HG02623 (cell line): Measurements from ENCODE around the gene KRTAP10-11.
"Not testable (repeated sequence)": the region's sequence is repeated elsewhere in the genome, so short reads cannot be mapped to it uniquely, and the experiment has no call there.

Experiments
- ATAC-seq: cut with Tn5 transposase; IDR thresholded peaks from one replicate; pipeline ENCODE4 v1.9.1; 2021; ENCODE audit warnings: moderate library complexity; ENCODE audit not compliant: unreplicated experiment

KRTAP10-11 gene

DNA sequence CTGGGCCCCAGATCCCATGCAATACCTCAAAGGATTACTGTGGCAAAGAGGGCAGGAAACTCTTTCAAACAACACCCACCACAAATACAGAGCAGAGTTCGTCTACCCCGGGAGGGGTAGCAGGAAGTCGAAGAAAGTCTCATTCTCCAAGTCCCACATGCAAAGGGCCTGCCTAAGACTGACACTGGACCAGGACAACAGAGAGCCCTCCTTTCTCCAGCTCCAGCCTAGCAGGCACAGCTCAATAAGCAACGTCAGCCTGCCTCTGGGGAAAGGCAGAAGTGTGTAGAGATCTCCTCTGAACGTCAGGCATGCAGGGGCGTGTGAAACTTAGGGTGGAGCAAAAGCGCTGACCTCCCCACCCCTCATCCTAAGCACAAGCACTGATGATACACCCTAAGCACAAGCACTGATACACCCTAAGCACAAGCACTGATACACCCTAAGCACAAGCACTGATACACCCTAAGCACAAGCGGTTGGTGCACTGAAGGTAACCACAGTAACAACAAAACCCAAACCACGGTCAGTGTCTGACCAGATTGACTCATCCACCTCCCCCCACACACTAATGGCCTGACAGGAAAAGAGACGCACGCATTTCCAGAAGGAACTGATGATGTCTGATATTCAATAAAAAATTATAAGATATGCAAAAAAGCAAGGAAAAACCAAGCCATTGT is 12.8 kb downstream of the KRTAP10-11 start:
- no peak for ATAC-seq

DNA sequence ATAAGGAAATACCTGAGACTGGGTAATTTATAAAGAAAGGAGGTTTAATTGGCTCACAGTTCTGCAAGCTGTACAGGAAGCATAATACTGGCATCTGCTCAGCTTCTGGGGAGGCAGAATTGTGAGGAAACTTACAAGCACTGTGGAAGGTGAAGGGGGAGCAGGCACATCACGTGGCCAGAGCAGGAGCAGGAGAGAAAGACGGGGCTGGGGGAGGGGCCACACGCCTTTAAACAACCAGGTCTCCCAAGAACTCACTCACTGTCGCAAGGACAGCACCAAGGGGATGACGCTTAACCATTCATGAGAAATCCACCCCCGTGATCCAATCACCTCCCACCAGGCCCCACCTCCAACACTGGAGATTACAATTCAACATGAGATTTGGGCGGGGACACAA is 15.4 kb downstream of the KRTAP10-11 start:
- ATAC-seq, result not testable (repeated sequence)

DNA sequence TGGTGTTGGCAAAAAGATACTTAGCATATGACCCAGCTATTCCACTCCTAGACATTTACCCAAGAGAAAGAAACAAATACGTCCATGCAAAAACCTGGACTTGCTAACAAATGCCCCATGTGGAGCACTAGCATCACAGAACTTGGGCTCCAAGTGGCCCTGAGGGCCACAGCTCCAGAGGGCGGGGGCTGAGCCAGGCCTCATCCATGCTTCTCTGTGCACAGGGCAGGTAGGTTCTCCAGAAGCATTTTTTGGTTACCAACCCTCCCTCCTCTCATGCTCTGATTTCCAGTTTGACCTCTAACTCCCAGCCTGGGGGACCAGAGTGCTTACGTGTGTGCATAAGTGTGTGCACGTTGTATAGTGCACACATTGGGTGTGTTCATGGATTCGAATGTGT is 18.5 kb downstream of the KRTAP10-11 start:
- ATAC-seq, result no peak

DNA sequence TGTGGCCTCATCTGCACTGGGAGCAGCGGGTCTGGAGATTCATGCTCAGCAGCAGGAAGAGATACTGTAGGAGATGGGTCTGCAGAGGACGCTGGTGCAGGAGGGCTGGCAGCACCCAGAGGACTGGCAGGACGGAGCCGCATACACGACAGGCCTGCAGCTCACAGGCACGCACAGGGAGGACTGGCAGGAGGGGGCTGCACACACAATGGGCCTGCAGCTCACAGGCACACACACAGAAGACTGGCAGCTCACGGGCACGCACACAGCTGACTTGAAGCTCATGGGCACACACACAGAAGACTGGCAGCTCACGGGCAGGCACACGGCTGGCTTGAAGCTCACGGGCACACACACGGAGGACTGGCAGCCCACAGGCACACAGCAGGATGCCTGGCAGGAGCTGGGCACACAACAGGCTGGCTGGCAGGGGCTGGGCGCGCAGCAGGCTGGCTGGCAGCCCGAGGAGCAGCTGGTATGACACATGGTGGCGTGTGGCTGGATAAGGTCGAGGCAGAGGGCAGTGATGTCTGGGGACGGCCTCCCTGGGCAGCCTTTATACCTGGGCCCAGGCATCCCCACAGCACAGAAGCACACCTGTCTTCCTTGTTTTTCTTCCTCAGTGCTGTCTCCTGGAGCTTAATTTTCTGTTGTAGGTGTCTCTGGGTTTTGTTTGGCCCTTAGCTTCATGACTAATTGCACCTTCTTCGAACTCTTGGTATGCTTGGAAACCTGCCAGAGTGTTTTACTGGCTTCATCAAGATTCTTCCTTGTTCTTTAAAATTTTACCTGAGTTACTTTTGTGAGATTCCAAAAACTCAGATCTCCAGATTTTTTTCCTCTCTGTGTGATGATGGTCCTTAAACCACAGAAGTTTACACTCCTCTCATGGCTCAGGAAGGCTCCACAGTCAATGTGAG is 20.4 kb downstream of the KRTAP10-11 start, which contains the start of gene KRTAP12-2:
Gene KRTAP12-2, minus strand, starts transcription at position 527 of the 920 bp plus-strand sequence. Its CDS starts 41 bp downstream, at position 486.
- no peak for ATAC-seq

DNA sequence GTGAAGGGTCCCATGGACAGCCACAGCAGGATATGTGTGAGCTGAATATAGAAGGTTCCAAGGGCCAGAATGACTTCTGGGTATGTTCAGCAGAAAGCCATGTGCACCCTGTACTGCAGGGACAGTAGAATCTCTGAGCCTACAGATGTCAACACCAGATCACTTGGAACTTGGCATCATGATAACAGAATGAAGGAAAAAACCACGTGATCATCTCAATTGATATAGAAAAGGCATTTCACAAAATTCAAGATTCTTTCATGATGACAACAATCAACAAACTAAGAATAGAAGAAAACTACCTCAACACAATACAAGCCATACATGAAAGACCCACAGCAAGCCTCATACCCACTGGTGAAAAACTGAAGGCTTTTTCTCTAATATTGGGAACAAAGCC is 21.4 kb downstream of the KRTAP10-11 start:
- ATAC-seq, result no peak

DNA sequence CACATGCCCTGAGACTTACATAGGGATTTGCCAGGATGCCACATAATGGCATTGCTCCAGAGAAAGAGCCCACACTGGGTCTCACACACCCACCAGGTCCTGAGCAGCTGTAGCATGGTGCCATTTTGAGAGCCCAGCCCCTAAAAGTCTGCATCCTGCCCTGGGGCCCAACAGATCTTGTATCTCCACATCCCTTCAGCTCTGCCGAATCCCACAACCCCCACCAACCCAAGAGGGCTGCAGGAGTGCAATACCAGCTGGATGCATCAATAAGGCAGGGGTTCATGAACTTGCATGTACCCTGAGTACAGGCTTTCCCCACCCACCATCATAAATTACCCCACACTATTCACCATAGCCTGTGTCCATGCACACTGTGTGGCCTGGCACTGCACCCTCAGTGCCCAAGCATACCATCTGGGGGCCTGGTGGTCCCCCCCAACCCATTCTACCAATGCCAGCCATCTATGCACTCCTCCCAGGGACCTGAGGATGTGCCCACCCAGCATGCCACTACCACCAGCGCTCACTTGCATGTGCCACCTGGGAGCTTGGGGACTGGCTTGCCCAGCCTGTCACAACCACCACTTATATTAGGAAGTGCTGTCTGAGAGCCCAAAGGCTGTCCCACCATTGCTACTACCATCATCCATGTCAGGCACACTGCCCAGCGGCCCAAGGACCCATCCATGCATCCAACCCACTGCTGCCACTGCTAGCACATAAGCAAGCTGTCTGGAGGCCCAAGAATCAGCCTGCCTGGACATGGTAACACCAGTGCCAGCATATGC is 24.6 kb downstream of the KRTAP10-11 start:
- no peak for ATAC-seq

DNA sequence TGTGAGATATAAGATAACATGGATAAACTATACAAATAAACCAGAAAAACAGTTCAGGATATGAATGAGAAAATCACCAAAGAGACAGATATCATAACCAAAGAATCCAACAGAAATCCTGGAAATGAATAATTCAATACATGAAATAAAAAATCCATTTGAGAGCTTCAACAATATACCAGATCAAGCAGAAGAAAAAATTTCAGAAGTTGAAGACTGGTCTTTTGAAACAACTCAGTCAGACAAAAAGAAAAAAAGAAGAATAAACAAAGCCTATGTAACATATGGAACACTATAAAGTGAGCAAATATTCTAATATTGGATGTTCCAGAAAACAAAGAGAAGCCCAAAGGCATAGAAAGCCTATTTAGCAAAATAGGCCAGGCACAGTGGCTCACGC is 25.7 kb downstream of the KRTAP10-11 start:
- no peak for ATAC-seq

DNA sequence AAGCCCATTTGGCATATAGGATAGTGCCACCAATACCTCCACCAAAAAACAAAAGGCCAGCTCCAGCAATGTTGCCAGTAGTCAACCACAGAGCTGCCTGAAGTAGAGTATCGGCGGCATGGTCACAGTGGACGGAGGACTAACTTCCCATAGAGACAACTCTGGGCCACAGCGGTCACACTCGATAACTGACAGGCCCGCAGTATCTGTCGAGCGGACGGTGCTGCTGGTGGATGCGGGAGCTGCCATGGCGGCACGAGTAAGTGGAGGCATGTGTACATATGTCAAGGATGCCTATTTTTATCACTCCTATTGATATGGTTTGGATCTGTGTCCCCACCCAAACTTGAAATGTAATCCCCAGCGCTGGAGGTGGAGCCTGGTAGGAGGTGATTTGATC is 31.7 kb downstream of the KRTAP10-11 start:
- ATAC-seq, result no peak

DNA sequence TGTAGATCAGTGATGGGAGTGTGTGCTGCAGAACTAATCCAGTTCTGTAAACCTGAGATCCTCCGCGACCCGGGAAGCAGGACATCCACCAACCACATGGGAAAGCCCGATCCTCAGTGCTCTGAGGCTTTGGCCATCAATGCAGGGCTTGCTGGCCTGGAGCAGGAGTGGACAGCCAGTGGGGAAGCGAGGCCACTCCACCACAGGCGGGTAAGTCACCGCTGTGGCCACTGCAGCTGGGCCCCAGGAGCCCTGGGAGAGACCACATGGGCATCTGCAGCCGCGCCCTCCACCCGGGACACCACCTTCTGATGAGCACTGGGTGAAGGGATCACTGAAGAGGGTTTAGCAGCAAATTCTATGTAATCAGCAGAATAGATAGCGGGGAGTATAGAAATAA is 34.9 kb downstream of the KRTAP10-11 start:
- ATAC-seq, result no peak

DNA sequence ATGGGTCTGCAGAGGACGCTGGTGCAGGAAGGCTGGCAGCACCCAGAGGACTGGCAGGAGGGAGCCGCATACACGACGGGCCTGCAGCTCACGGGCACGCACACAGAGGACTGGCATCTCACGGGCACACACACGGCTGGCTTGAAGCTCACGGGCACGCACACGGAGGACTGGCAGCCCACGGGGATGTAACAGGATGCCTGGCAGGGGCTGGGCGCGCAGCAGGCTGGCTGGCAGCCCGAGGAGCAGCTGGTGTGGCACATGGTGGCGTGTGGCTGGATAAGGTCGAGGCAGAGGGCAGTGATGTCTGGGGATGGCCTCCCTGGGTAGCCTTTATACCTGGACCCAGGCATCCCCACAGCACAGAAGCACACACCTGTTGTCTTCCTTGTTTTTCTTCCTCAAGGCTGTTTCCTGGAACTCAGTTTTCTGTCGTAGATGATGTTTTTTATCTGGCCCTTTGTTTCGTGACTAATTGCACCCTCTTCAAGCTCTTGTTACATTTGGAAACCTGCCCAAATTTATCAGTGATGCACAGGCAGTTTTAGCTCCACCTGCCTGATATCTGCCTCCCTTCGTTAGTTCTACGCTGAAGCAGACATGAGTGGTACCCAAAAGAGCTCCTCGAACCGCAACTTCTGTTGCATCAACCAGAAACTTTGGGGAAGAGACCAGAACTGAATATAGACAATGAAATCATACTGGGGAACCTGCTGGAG is 35.8 kb downstream of the KRTAP10-11 start, which contains the start of gene KRTAP12-1:
Gene KRTAP12-1, minus strand, starts transcription at position 303 of the 719 bp plus-strand sequence. Its CDS starts 40 bp downstream, at position 263.
- ATAC-seq, result no peak

DNA sequence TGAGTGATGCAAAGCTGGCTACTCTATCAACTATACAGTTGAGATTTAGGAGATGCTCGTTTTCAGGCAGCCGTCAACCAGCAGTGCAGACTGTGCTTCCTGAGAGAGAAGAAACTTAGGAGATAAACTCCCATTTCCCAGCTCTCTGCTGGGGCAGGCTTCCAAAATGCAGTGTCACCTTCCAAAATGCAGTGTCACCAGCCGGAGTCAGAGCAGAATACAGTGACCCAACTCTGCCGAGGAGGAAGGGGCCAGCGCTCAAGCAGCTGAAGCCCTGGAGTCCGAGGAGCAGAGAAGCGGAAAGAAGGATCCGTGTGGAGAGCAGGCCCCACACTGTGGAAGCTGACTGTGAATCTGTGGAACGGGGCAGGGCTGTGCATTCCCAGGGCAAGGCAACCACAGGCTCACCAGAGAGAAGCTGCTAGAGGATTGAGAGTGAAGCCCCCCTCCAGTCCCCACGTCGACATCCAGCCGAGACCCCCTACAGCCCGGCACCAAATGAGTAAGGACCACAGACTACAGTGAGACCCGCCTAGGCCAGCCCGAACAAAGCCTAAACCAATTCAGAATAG is 36.5 kb downstream of the KRTAP10-11 start:
- ATAC-seq, result no peak

DNA sequence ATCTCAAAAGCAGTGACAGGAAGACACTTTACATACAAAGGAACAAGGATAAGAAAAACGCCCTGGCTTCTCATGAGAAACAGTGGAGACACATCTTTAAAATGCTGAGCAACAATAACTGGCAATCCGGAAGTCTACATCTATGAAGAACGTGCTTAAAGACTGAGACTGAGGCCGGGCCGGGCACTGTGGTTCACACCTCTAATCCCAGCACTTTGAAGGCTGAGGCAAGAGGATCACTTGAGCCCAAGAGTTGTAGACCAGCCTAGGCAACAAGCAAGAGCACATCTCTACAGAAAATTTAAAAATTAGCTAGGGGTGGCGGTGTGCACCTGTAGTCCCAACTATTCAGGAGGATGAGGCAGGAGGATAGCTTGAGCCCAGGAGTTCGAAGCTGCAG is 37.9 kb downstream of the KRTAP10-11 start:
- no peak for ATAC-seq

DNA sequence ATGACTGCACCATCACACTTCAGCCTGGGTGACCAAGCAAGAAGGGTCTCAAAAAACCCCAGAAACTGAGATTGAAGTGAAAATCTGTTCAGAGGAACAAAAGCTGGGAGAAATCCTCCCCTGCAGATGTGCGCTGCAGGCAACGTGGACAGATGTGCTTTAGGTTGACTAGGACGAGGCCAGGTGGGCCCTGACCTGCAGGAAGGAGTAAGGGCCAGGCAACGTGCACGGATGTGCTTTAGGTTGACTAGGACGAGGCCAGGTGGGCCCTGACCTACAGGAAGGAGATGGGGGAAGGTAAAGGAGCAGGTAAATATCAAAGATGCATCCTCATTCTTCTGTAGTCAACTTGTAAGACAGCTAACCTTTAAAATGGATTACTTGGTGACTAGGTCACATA is 38.3 kb downstream of the KRTAP10-11 start:
- no peak for ATAC-seq

DNA sequence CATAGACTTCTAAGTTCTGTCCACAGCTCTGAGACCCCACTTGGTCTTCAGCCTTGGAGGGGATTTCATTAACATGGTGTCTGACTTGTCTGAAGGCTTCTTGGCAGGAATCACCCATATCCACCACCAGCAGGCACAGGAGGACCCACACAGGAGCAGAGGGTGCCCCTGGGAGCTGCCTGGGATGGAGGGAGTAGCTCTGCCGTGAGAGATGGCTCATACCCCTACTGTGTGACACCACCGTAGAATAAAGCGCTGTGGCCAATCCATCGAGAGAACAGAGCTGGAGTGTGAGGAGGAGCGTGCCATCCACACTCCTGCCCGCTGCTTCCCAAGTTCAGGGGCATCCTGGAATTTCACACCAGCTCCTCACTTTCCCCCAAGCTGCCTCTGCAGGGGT is 38.8 kb downstream of the KRTAP10-11 start:
- ATAC-seq, result not testable (repeated sequence)

DNA sequence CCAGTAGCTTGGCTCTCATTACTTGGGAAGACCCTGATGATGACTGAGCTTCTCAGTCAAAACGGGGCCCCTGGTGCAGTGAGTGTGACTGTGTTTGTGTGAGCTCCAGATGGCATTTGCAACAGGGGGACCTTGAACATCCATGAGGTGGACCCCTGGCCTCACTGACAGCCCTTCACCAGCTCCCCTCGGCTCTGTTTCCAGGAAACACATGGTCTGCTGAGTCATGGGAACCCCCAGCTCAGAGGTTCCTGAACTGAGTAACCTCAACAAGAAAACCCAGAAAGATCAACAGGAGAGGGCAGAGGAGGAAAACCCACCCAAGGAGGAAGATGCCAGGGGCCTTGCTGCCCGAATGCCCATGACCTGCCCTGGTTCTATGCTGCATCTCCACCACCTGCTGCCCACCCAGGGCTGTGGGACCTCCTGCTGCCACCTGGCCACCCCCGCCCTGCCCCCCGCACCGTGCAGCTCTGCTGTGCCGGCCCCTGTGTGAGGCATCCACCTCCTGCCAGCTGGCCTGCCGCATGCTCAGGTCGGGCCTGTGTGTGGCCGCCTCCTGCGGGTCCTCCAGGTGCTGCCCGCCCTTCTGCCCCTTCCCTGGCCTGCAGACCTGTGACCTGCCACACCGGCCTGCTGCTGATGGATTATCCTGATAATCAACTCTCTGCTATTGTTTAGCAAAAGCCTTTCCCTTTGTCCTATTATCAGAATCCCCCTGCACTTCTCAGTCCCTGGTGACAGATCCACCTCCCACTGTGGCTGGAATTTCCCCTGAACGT is 40.0 kb downstream of the KRTAP10-11 start:
- no peak for ATAC-seq

DNA sequence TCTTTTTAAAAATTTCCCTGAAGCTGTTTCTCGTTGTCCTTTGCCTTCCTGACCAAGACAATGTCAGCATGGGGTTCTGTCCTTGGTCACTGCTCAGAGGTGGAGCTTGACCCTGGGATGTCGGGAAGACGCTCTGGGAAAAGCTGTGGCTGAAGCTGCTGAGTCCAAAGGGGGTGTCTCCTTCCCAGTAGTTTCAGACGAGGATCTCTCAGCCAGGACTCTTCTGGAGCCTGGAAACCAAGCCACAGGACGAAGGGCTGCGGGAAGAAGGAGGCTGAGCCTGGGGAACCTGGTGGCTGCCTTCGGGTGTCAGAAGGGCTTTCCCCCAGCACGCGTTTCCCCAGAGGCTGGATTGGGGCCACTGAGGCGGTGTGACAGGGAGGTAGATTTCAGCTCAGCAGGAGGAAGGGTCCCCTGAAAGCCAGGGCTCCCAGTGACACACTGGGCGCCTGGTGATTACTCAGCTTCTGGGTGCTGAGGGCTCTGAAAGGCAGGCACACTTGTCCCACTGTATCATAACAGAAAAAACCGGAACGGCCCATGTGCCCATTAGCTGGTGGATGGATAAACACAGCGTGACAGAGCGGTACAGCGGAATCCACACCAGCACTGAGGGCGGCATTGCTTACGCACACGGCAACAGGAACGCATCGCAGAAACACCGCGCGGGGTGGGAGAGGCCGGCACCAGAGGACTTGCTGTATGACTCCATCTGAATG is 40.8 kb downstream of the KRTAP10-11 start:
- no peak for ATAC-seq

DNA sequence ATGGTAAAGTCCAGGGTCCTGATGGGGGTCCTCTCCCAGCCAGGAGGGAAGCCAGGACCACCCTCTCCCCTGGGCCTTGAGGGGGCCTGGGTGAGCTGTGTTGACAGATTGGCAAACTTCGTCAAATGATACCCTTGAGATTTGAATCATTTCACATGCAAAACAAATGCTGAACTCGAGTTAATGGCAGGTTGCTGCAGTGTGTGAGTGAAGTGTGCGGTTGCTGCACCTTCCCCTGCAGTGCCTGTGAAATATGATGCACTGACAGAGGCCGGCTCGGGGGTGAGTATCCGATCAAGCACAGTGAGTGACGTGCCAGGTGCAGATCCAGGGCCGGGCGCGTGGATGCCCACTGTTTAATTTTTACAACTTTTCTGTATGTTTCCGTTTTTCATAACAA is 41.5 kb downstream of the KRTAP10-11 start:
- no peak for ATAC-seq

DNA sequence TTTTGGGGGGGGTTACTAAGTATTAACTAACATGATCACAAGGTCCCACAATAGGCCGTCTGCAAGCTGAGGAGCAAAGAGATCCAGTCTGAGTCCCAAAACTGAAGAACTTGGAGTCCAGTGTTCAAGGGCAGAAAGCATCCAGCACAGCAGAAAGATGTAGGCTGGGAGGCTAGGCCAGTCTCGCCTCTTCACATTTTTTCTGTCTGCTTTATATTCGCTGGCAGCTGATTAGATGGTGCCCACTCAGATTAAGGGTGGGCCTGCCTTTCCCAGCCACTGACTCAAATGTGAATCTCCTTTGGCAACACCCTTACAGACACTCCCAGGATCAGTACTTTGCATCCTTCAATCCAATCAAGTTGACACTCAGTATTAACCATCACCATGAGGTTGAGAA is 43.5 kb downstream of the KRTAP10-11 start:
- ATAC-seq, result not testable (repeated sequence)

DNA sequence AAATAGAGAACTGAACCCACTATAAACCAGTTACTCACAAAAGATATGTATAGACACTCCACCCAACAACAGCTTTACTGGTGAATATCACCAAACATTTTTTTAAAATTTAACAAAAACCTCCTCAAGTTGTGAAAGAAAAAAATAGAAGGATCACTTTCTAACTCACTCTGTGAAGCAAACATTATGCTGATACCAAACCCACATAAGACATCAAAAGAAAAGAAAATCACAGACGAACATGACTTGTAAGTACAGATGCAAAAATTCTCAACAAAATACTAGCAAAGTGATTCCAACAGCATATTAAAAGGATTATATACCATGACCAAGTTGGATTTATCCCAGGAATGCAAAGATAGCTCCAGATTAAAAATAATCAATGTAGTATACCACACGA is 45.5 kb downstream of the KRTAP10-11 start:
- ATAC-seq, result no peak
